Fibroblast of the aortic adventitia (primary cell): Measurements from ENCODE around the gene GAGE12F. TPM values are rescaled to one million over a fixed set of nuclear protein-coding genes. Genes with fewer than 3 reads are reported as not detected.
"Not testable (repeated sequence)": the region's sequence is repeated elsewhere in the genome, so short reads cannot be mapped to it uniquely, and the experiment has no call there.

ENCODE experiments used
- DNase-seq: peaks from one replicate; pipeline ENCODE4 v3.0.0-alpha.2; 2010; ENCODE audit warnings: low read depth
- H3K4me3 ChIP-seq: 2 replicates; pipeline ENCODE4 v1.5.1; 2011; ENCODE audit warnings: low read depth, mild to moderate bottlenecking, control low read depth, low read length, moderate library complexity
- CTCF ChIP-seq: IDR thresholded peaks from 2 replicates; pipeline ENCODE4 v1.5.1; 2011; ENCODE audit warnings: mild to moderate bottlenecking, low read length, control low read depth, inconsistent platforms; ENCODE audit not compliant: insufficient read depth
- total RNA-seq: library from RNA; depleted of rRNA; stranded (reverse); fragments of >200 nt; gene quantifications from 2 replicates; pipeline ENCODE4 v1.2.3, GENCODE V29; 2012; ENCODE audit warnings: low replicate concordance

The GAGE12F gene, protein sequence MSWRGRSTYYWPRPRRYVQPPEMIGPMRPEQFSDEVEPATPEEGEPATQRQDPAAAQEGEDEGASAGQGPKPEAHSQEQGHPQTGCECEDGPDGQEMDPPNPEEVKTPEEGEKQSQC
- not detected in 2 replicates for total RNA-seq

GRCh38 chrX:49560542-49560941 lies at the start of gene GAGE12F:
TSS of gene GAGE12F (plus strand) at chrX:49560842. CDS start at chrX:49561997, 1,155 bp downstream.
- DNase-seq, H3K4me3 ChIP-seq: not testable (repeated sequence)

GRCh38 chrX:49531877-49532276 lies 28.8 kb upstream of the GAGE12F start, which contains the start of gene GAGE12C:
TSS of gene GAGE12C (plus strand) at chrX:49532177. CDS start at chrX:49533332, 1,155 bp downstream.
- not testable (repeated sequence) for H3K4me3 ChIP-seq, DNase-seq

DNA sequence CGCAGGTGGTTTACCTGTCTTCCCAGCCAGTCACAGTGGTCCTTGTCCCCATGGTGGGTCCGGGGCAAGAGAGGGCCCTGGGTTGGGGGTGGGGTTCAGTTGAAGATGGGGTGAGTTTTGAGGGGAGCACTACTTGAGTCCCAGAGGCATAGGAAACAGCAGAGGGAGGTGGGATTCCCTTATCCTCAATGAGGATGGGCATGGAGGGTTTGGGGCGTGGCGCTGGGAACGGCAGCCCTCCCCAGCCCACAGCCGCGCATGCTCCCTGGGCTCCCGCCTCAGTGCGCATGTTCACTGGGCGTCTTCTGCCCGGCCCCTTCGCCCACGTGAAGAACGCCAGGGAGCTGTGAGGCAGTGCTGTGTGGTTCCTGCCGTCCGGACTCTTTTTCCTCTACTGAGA lies 19.2 kb upstream of the GAGE12F start, which contains the start of gene GAGE12D:
Gene GAGE12D (plus strand): TSS at position 301 of the 400 bp plus-strand sequence. CDS start 1,155 bp downstream, outside the sequence.
- DNase-seq: not testable (repeated sequence)

DNA sequence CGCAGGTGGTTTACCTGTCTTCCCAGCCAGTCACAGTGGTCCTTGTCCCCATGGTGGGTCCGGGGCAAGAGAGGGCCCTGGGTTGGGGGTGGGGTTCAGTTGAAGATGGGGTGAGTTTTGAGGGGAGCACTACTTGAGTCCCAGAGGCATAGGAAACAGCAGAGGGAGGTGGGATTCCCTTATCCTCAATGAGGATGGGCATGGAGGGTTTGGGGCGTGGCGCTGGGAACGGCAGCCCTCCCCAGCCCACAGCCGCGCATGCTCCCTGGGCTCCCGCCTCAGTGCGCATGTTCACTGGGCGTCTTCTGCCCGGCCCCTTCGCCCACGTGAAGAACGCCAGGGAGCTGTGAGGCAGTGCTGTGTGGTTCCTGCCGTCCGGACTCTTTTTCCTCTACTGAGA lies 9.7 kb upstream of the GAGE12F start, which contains the start of gene GAGE12E:
Gene GAGE12E (plus strand): TSS at position 301 of the 400 bp plus-strand sequence. CDS start 1,155 bp downstream, outside the sequence.
- DNase-seq, H3K4me3 ChIP-seq: not testable (repeated sequence)

More for the DNA sequence above, 19.2 kb upstream of the GAGE12F start, which contains the start of gene GAGE12D:
- H3K4me3 ChIP-seq: not testable (repeated sequence)

GRCh38 chrX:49568728-49569127 lies 8.1 kb downstream of the GAGE12F start:
- not testable (repeated sequence) for DNase-seq, H3K4me3 ChIP-seq

- not testable (repeated sequence) for DNase-seq, H3K4me3 ChIP-seq
These were observed 8.5 kb downstream of the GAGE12F start for GRCh38 chrX:49569152-49569551.

DNA sequence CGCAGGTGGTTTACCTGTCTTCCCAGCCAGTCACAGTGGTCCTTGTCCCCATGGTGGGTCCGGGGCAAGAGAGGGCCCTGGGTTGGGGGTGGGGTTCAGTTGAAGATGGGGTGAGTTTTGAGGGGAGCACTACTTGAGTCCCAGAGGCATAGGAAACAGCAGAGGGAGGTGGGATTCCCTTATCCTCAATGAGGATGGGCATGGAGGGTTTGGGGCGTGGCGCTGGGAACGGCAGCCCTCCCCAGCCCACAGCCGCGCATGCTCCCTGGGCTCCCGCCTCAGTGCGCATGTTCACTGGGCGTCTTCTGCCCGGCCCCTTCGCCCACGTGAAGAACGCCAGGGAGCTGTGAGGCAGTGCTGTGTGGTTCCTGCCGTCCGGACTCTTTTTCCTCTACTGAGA lies 9.5 kb downstream of the GAGE12F start, which contains the start of gene GAGE12G:
Gene GAGE12G (plus strand): TSS at position 301 of the 400 bp plus-strand sequence. CDS start 1,155 bp downstream, outside the sequence.
- DNase-seq, H3K4me3 ChIP-seq: not testable (repeated sequence)

DNA sequence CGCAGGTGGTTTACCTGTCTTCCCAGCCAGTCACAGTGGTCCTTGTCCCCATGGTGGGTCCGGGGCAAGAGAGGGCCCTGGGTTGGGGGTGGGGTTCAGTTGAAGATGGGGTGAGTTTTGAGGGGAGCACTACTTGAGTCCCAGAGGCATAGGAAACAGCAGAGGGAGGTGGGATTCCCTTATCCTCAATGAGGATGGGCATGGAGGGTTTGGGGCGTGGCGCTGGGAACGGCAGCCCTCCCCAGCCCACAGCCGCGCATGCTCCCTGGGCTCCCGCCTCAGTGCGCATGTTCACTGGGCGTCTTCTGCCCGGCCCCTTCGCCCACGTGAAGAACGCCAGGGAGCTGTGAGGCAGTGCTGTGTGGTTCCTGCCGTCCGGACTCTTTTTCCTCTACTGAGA lies 19.0 kb downstream of the GAGE12F start, which contains the start of gene GAGE12H:
Gene GAGE12H (plus strand): TSS at position 301 of the 400 bp plus-strand sequence. CDS start 1,155 bp downstream, outside the sequence.
- not testable (repeated sequence) for DNase-seq, H3K4me3 ChIP-seq

DNA sequence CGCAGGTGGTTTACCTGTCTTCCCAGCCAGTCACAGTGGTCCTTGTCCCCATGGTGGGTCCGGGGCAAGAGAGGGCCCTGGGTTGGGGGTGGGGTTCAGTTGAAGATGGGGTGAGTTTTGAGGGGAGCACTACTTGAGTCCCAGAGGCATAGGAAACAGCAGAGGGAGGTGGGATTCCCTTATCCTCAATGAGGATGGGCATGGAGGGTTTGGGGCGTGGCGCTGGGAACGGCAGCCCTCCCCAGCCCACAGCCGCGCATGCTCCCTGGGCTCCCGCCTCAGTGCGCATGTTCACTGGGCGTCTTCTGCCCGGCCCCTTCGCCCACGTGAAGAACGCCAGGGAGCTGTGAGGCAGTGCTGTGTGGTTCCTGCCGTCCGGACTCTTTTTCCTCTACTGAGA lies 28.6 kb downstream of the GAGE12F start, which contains the start of gene GAGE2A:
Gene GAGE2A (plus strand): TSS at position 301 of the 400 bp plus-strand sequence. CDS start 1,155 bp downstream, outside the sequence.
- H3K4me3 ChIP-seq, DNase-seq: not testable (repeated sequence)

DNA sequence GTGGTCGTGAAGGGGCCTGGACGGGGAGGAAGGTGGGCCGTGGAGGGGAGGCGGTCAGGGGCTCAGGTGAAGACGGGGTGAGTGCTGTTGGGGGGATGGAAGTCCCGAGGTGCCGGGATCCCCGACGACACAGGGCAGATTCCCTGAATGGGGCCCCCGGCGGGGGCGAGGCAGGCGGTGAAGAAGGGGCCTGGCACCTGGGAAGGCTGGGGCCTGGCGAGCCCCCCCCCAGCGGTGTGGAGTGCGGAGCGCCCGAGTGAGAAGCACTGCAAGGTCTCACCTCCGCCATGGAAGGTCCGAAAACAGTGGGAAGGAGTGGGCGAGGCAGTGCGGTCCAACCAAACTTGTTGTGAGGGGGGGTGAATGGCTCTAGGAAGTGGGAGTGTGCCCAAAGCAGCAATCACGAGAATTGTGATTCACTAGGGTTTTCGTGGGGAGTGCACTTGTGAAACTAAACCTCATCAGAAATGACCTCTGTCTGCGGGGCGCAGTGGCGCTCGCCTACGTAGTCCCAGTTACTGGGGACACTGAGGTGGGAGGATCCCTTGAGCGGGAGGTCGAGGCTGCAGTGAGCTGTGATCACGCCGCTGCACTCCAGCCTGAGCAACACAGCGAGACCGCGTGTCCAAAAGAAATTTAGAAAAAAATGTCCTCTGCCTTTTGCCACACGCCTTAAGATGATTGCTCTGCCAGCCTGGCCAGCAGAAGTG lies 29.3 kb downstream of the GAGE12F start:
- not testable (repeated sequence) for DNase-seq, H3K4me3 ChIP-seq

DNA sequence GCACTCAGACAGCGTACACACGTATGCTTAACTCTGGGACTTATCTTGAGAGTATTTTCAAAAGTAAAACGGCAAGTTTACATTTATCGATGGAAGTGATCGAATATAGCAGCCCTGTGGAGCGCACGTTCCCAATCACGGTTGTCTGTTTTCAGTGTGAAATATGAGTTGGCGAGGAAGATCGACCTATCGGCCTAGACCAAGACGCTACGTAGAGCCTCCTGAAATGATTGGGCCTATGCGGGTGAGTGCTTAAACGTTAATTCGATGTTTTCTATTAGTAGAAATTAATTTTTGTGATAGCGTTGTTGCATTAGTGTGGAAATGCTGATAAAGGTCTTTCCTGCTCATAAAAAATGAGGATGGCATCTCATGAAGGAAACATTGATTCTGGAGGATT lies 29.8 kb downstream of the GAGE12F start:
- not testable (repeated sequence) for DNase-seq, H3K4me3 ChIP-seq

DNA sequence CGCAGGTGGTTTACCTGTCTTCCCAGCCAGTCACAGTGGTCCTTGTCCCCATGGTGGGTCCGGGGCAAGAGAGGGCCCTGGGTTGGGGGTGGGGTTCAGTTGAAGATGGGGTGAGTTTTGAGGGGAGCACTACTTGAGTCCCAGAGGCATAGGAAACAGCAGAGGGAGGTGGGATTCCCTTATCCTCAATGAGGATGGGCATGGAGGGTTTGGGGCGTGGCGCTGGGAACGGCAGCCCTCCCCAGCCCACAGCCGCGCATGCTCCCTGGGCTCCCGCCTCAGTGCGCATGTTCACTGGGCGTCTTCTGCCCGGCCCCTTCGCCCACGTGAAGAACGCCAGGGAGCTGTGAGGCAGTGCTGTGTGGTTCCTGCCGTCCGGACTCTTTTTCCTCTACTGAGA lies 38.1 kb downstream of the GAGE12F start, which contains the start of gene GAGE1:
Gene GAGE1 (plus strand): TSS at position 301 of the 400 bp plus-strand sequence. CDS start 1,155 bp downstream, outside the sequence.
- not testable (repeated sequence) for DNase-seq, H3K4me3 ChIP-seq

GRCh38 chrX:49610718-49611310 lies 50.2 kb downstream of the GAGE12F start:
- no peak for TF ChIP-seq CTCF
- DNase-seq: no peak
- no peak overlapping the region for H3K4me3 ChIP-seq
